Suprapubic skin (tissue), 4 donors: Measurements from ENCODE around the gene RASD1. TPM values are rescaled to one million over a fixed set of nuclear protein-coding genes. Genes with fewer than 3 reads are reported as not detected.

Experiments
- DNase-seq, 2 donors: peaks; one replicate each; pipeline ENCODE4 v3.0.0-alpha.2; 2019; ENCODE audit warnings: low spot score in 2 of 2
- H3K27ac ChIP-seq: fragments of 200-600 bp; sonication (generic); one replicate; pipeline ENCODE4 v1.5.1; 2019
- H3K27me3 ChIP-seq: fragments of 200-600 bp; sonication (generic); one replicate; pipeline ENCODE4 v1.5.1; 2019
- H3K36me3 ChIP-seq: fragments of 200-600 bp; sonication (generic); one replicate; pipeline ENCODE4 v1.5.1; 2019
- H3K4me1 ChIP-seq: fragments of 200-600 bp; sonication (generic); one replicate; pipeline ENCODE4 v1.5.1; 2019
- H3K4me3 ChIP-seq: fragments of 200-600 bp; sonication (generic); one replicate; pipeline ENCODE4 v1.5.1; 2019; ENCODE audit warnings: mild to moderate bottlenecking
- H3K9me3 ChIP-seq: fragments of 200-600 bp; sonication (generic); one replicate; pipeline ENCODE4 v1.5.1; 2019
- CTCF ChIP-seq, 2 donors: fragments of 200-600 bp in 1 of 2; fragments of 450-650 bp in 1 of 2; sonication (generic) in 1 of 2; IDR thresholded peaks; one replicate each; pipeline ENCODE4 v1.5.1; 2016 to 2019; ENCODE audit warnings: antibody characterized with exemption in 2 of 2, mild to moderate bottlenecking in 1 of 2, moderate library complexity in 1 of 2
- EP300 ChIP-seq: sonication (generic); formaldehyde crosslinking; IDR thresholded peaks from one replicate; pipeline ENCODE4 v1.6.1; 2017; ENCODE audit warnings: antibody characterized with exemption
- POLR2A ChIP-seq, 2 donors: fragments of 450-650 bp; IDR thresholded peaks; one replicate each; pipeline ENCODE4 v1.6.1; 2017; ENCODE audit warnings: antibody characterized with exemption in 2 of 2, mild to moderate bottlenecking in 2 of 2, moderate library complexity in 2 of 2
- POLR2AphosphoS5 ChIP-seq, 3 donors: sonication (generic); formaldehyde crosslinking; IDR thresholded peaks; one replicate each; pipeline ENCODE4 v1.6.1; 2017; ENCODE audit warnings: antibody characterized with exemption in 3 of 3
- WGBS: methylation state at CpG from one replicate; pipeline ENCODE4 v1.1.5; 2018; 5-methylcytosine and 5-hydroxymethylcytosine counted together
- total RNA-seq, 4 donors: library from RNA; depleted of rRNA; stranded (reverse); fragments of >200 nt; gene quantifications; one replicate each; pipeline ENCODE4 v1.1.0, GENCODE V29; 2016

The RASD1 gene
- total RNA-seq = 10 to 100 TPM; 11.7 to 31.1 (median 21.5) TPM

GRCh38 chr17:17496189-17497064, at the start of gene RASD1:
RASD1 (minus strand) TSS chr17:17496395; CDS start chr17:17496181, 214 bp downstream.
- peaks cover 9% of the 10 kb centered on the region for H3K36me3 ChIP-seq
- no peaks in the 10 kb centered on the region for H3K27me3 ChIP-seq
- H3K27ac ChIP-seq = peak within 1 kb of the TSS; percentile 69
- 0% methylated on average over 35 of the region's 93 CpGs for WGBS
- H3K4me1 ChIP-seq = peaks cover 48% of the 10 kb centered on the region
- no peaks in the 10 kb centered on the region for H3K9me3 ChIP-seq
- TF ChIP-seq CTCF (IDR thresholded peaks at IDR 0.05) (peak; percentile 92 to 99), POLR2A (IDR thresholded peaks at IDR 0.05) (peak; percentile 91 to 99), POLR2AphosphoS5 (IDR thresholded peaks at IDR 0.05) (peak; percentile 13 to 79 (median 32)), EP300 (no peak)
- DNase-seq = peak; percentile 94 to 95
- peak within 1 kb of the TSS; percentile 58 for H3K4me3 ChIP-seq

GRCh38 chr17:17545984-17546383, 49.8 kb upstream of the RASD1 start:
- 81% methylated on average over 5 of the region's 7 CpGs for WGBS
- no peak for TF ChIP-seq POLR2AphosphoS5 (IDR thresholded peaks at IDR 0.05)
- no peak for TF ChIP-seq CTCF (IDR thresholded peaks at IDR 0.05)
- TF ChIP-seq EP300 = no peak
- no peak for TF ChIP-seq POLR2A (IDR thresholded peaks at IDR 0.05)
- Histone ChIP-seq H3K36me3 (no peaks in the 10 kb centered on the region), H3K9me3 (no peaks in the 10 kb centered on the region), H3K27ac (no peak overlapping the region), H3K4me3 (no peak overlapping the region), H3K4me1 (peaks cover 13% of the 10 kb centered on the region), H3K27me3 (no peaks in the 10 kb centered on the region)
- DNase-seq = no peak

- peaks cover 12% of the 10 kb centered on the region for H3K4me1 ChIP-seq
- no peaks in the 10 kb centered on the region for H3K36me3 ChIP-seq
- TF ChIP-seq CTCF (IDR thresholded peaks at IDR 0.05) (no peak), EP300 (no peak), POLR2A (IDR thresholded peaks at IDR 0.05) (no peak), POLR2AphosphoS5 (IDR thresholded peaks at IDR 0.05) (no peak)
- no peak overlapping the region for H3K4me3 ChIP-seq
- H3K9me3 ChIP-seq = no peaks in the 10 kb centered on the region
- no peaks in the 10 kb centered on the region for H3K27me3 ChIP-seq
- DNase-seq = no peak
- H3K27ac ChIP-seq = no peak overlapping the region
- WGBS = 77% methylated on average over 20 of the region's 20 CpGs
Measured at GRCh38 chr17:17545031-17545820, 49.0 kb upstream of the RASD1 start.

- Histone ChIP-seq H3K27me3 (no peaks in the 10 kb centered on the region), H3K4me1 (peaks cover 12% of the 10 kb centered on the region), H3K27ac (no peak overlapping the region), H3K9me3 (no peaks in the 10 kb centered on the region), H3K4me3 (no peak overlapping the region), H3K36me3 (no peaks in the 10 kb centered on the region)
- DNase-seq = no peak
- 98% methylated on average over 18 of the region's 22 CpGs for WGBS
- TF ChIP-seq CTCF (IDR thresholded peaks at IDR 0.05) (no peak), EP300 (no peak), POLR2AphosphoS5 (IDR thresholded peaks at IDR 0.05) (no peak), POLR2A (IDR thresholded peaks at IDR 0.05) (no peak)
Measured at GRCh38 chr17:17542906-17543635, 46.9 kb upstream of the RASD1 start.
